Testis (tissue), 2 donors: ENCODE data around the gene FAM156A.

Source experiments
- POLR2A ChIP-seq: fragments of 450-650 bp; IDR thresholded peaks from one replicate; pipeline ENCODE4 v1.6.1; 2017; ENCODE audit warnings: antibody characterized with exemption, mild to moderate bottlenecking, moderate library complexity
- TF ChIP-seq, protein P1 (sequence below), 3 experiments: fragments of 450-650 bp in 2 of 3; fragments of 200-600 bp in 1 of 3; sonication (generic) in 1 of 3; IDR thresholded peaks; one replicate each; pipeline ENCODE4 v1.5.1; 2016 to 2019; ENCODE audit warnings: antibody characterized with exemption in 3 of 3, mild to moderate bottlenecking in 2 of 3, moderate library complexity in 1 of 3

DNA sequence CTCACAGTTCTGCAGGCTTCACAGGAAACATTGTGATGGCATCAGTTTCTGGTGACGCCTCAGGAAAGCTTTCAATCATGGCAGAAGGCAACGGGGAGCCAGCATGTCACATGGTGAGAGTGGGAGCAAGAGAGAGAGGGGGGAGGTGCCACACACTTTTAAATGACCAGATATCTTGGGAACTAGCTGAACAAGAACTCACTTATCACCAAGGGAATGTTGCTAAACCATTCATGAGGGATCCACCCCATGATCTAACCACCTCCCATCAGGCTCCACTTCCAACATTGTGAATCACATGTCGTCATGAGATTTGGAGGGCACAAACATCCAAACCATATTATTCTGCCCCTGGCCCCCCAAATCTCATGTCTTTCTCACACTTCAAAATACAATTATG lies 47.0 kb upstream of the FAM156A start:
- TF ChIP-seq, protein P1, sequence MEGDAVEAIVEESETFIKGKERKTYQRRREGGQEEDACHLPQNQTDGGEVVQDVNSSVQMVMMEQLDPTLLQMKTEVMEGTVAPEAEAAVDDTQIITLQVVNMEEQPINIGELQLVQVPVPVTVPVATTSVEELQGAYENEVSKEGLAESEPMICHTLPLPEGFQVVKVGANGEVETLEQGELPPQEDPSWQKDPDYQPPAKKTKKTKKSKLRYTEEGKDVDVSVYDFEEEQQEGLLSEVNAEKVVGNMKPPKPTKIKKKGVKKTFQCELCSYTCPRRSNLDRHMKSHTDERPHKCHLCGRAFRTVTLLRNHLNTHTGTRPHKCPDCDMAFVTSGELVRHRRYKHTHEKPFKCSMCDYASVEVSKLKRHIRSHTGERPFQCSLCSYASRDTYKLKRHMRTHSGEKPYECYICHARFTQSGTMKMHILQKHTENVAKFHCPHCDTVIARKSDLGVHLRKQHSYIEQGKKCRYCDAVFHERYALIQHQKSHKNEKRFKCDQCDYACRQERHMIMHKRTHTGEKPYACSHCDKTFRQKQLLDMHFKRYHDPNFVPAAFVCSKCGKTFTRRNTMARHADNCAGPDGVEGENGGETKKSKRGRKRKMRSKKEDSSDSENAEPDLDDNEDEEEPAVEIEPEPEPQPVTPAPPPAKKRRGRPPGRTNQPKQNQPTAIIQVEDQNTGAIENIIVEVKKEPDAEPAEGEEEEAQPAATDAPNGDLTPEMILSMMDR (IDR thresholded peaks at IDR 0.05): no peak
- no peak for TF ChIP-seq POLR2A
